Activated gamma-delta T cell treated with anti-CD3 and anti-CD28 coated beads, Interleukin-2, amount 50 U/mL, for 16 hours (primary cell): ENCODE measurements around the gene SLC25A46.
"Not testable (repeated sequence)": the region's sequence is repeated elsewhere in the genome, so short reads cannot be mapped to it uniquely, and the experiment has no call there.

Source experiments
- DNase-seq: peaks from one replicate; pipeline ENCODE4 v3.0.0-alpha.2; 2020; ENCODE audit warnings: low read depth

SLC25A46 gene

DNA sequence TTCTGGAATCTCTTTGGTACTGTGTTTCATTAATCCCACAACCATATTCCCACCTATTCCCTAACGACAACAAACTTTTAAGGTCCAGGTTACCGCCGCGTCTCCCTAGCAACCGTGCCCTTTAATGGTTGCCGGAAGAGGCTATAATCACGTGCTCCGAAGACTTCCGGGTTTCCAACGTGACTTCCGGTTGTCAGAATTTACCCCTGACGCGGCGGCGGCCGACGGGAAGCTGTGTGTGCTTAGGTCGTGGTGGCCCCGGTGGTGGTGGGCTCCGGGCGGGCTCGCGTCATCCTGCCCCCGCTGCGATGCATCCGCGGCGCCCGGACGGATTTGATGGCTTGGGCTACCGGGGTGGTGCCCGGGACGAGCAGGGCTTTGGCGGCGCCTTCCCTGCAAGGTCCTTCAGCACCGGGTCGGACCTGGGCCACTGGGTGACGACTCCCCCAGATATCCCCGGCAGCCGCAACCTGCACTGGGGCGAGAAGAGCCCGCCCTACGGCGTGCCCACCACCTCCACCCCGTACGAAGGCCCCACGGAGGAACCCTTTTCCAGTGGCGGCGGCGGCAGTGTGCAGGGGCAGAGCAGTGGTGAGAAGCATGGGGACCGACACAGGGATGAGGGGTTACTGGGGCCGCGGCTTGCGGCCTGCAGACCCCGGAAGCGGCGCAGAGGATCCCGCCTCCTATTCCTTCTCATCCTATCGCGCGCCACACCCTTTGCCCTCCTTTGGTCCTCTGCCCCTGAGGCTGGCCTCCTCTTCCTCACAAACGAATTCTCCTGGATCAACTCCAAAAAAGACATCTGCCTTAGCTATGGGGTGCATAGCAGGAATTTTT lies at the start of gene SLC25A46:
Gene SLC25A46, plus strand, starts transcription at position 196 of the 840 bp plus-strand sequence. Its CDS starts 113 bp downstream, at position 309.
- DNase-seq, result peak; percentile 79

DNA sequence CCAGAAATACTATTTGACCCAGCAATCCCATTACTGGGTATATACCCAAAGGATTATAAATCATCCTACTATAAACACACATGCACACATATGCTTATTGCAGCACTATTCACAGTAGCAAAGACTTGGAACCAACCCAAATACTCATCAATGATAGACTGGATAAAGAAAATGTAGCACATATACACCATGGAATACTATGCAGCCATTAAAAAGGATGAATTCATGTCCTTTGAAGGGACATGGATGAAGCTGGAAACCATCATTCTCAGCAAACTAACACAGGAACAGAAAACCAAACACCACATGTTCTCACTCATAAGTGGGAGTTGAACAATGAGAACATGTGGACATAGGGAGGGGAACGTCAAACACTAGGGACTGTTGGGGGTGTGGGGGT lies 48.2 kb upstream of the SLC25A46 start:
- not testable (repeated sequence) for DNase-seq

DNA sequence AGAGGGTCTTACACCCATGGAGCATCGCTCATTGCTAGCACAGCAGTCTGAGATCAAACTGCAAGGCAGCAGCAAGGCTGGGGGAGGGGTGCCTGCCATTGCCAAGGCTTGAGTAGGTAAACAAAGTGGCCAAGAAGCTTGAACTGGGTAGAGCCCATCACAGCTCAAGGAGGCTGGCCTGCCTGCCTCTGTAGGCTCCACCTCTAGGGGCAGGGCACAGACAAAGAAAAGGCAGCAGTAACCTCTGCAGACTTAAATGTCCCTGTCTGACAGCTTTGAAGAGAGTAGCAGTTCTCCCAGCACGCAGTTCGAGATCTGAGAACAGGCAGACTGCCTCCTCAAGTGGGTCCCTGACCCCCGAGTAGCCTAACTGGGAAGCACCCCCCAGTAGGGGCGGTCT lies 46.1 kb upstream of the SLC25A46 start:
- not testable (repeated sequence) for DNase-seq

DNA sequence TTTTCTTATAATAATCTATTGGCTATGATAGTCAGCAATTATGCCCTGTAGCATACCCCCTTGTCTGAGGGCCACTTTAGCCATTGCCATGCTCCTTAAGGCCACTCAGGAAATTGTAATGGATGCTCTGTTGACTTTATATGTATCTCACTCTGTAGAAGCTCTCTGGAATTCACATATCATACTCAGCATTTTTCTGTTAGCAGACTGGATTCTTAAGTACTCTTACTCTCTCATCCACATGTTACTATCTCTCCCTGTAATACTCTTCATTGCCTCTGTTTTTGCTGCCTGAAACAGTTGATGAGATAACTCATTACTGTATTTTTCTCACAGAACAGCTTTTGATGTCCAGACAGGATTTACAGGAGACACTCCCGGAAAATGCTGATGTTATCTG lies 36.5 kb upstream of the SLC25A46 start:
- no peak for DNase-seq

DNA sequence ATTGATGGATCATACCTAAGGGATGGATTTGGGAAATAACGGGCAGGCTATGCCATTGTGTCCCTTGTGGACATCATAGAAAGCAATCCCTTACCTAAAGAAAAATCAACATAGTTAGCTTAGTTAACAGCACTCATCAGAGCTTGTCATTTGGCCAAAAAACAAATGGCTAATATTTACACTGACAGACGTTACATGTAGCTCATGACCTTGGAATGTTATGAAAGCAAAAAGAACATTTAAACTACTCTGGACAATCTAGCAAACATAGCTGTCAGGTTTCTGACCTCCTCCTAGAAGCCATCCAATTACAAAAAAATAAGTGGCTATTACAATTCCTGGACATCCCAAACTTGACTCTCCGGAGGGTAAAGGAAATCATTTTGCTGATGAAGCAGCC lies 36.1 kb upstream of the SLC25A46 start:
- DNase-seq, result no peak

DNA sequence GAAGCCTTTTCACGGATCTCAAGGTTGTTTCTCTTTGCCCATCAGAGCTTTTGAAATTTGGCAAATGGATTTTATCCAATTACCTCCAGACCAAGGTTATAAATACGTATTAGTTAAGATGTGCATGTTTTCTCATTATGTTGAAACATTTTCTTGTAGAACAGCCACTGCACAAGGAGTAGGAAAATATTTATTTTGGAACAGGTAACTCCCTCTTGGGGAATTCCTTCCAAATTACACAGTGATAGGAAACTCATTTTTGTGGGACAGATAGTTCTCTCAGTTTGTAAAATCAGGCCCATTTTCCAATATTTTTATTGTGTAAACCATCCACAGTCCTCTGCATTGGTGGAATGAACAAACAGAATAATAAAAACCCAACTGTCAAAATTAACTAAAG lies 35.3 kb upstream of the SLC25A46 start:
- no peak for DNase-seq

DNA sequence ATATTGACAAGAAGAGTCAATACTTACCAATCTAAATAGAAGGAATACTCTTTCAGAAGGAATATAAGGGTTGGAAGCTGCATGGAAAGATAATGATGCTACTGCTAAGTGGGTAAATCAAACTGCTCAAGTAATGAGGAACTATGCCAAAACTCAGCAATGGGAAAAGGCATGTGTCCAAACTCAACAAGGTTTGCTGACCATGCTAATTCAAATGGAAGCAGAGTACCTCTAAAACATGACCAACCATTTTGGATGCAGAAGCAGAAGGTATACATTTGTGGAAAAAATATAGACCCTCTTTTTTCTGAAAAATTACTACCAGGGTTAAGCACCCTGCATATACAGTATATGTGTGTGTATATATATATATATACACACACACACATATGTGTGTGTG lies 33.5 kb upstream of the SLC25A46 start:
- no peak for DNase-seq

DNA sequence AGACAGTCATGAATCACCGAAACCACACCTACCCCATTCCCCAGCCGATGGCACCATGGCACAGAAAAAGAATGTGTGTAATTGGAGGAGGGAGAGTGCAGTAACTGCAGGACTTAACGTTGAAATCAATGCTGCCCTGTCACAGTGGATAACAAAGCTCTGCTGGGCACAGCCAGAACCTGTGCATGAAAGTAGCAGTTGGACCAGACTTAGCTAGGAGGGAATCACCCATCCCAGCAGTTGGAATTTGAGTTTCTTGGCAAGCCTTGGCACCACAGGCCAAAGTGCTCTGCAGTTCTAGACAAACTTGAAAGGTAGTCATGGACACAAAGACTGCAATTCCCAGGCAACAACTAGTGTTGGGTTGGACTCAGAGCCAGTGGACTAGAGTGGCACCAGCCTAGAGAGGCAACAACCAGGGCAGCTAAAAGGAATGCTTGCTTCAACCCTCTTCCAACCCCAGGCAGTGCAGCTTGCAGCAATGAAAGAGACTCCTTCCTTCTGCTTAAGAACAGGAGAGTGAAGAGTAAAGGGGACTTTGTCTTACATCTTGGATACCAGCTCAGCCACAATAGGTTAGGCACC lies 31.5 kb upstream of the SLC25A46 start:
- DNase-seq, result no peak

DNA sequence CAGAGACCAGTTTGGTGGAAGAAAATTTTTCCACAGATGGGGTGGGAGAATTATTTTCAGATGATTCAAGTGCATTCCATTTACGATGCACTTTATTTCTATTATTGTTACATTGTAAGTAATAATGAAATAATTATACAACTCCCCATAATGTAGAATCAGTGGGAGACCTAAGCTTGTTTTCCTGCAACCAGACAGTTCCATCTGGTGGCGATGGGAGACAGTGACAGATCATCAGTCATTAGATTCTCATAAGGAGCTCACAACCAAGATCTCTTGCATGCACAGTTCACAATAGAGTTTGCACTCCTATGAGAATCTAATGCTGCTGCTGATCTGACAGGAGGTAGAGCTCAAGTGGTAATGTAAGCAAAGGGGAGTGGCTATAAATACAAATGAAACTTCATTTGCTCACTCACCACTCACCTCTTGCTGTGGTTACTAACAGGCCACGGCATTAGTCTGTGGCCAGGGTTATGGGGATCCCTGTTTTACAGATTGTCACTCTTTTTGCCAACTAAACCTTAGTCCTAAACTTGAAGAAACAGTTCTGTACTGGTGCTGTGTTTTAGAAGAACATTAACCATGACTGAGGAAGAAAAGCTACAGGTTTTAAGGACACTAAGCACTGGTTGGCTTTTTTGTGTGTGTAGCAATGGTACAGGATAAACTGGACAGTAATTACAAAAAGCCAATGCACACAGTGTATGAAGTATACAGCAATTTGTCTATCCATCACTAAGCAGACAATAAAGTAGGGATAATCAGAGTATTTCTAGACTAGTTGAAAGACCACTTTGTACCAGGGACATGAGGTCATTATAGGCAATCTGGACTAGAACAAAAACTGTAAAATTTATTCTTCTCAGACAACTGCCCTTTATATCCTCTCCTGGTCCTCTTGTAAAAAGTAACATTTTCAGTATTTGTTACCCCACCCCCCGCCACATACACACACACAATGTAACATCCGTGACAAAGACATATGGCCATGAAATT lies 22.3 kb upstream of the SLC25A46 start:
- DNase-seq, result no peak

DNA sequence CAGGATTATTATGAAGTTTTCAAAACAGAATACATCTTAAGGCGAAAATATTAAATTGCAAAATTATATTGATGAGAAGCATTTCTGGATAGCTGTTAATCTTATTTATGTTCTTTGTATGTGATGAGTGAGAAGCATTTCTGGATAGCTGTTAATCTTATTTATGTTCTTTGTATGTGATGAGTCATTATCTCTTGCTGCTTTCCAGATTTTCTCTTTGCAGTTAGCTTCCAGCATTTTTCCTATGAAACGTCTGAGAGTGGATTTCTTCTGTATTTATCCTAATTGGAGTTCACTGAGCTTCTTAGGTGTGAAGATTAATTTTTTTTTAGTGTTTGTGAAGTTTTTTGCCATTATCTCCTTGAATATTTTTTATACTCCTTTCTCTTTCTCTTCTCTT lies 20.5 kb upstream of the SLC25A46 start:
- no peak for DNase-seq

DNA sequence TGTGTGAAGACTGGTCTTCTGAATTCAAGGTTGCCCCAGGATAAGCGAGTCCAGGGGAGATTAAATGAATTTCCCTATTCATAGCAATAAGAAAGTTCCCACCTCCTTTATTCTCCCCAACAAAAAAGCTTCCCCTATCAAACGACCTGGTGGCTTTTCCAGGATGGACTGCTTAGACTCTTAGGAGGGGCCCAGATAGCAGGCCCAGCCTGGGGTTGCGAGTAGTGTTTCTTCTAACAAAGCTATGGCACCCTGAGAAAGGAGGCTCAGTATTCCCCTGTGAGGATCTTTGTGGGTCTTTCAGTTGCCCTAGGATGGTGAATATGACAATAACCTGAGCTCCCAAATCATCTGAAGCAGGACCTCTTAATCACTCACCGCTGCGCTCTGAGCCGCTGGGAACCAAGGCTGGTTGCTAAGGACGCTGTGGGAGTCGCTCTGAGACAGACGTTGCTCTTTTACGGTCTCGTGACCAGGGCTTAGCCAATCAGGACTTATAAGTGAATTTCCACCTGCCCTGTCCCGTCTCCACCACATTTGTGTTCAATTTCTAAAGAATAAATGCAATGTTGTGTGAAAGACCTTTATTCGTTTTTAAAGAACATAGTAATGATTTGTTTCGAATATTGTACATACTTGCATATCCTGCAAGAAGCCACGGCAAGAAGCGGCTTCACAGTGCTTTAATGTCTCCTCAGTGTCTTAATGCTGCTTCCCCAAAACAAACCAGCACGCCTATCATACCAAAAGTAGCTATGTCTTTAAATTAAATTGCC lies 12.4 kb upstream of the SLC25A46 start, which contains the start of gene TMEM232:
Gene TMEM232, minus strand, starts transcription at position 423 of the 776 bp plus-strand sequence. CDS start 59,319 bp downstream, outside the sequence.
- DNase-seq, result peak; percentile 48

DNA sequence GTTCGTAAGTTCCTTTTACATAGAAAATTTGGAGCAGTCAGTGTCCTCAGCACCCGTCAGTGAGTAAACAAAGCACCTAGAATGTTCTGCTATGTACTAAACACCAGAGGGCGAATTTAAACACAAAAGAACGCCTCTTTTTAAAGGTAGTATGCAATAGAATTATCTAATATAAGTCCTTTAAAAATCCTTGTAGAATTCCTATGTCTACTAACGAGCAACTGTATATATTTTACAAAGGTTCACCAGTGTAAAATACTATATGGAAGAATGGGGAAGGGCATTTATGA lies 11.8 kb upstream of the SLC25A46 start:
- DNase-seq, result no peak

DNA sequence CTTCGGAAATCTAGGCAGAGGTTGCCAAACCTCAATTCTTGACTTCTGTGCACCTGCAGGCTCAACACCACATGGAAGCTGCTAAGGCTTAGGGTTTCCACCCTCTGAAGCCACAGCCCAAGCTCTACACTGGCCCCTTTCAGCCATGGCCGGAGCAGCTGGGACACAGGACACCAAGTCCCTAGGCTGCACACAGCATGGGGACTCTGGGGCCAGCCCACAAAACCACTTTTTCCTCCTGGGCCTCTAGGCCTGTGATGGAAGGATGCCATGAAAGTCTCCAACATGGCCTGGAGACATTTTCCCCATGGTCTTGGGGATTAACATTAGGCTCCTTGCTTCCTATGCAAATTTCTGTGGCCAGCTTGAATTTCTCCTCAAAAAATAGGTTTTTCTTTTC lies 7.3 kb upstream of the SLC25A46 start:
- DNase-seq, result not testable (repeated sequence)

DNA sequence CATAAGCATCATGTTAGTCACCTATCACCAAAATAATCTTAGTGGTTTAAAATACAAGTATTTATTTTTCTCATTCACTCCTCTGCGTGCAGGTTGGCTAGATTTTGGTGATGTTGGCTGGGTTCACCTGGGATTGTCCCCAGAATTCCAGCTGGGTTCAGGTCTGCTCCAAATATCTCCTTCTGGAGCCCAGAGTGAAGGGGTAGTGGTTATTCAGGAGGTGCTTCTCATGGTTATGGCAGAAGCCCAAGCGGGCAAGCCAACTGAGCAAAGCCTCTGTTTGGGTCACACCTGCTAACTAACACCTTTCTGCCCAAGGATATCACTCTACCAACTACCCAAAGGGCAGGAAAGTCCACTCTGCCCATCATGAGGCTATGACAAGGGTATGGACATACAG lies 4.7 kb upstream of the SLC25A46 start:
- no peak for DNase-seq

DNA sequence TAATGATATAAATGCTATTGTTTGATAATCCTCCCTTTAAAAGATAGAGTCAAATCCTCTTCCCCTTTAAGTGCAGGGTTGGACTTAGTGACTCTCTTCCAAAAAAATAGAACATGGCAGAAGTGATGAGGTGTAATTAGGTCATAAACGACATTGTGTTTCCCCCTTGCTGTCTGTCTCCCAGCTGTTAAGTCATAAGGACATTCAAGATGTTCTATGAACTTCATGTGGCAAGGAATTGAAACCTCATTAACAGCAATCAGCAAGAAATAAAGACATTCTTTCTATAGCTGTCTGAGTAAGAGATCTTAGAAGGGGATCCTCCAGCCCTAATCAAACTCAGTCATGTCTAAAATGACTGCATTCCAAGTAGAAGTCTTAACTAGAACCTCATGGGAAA lies 3.3 kb upstream of the SLC25A46 start:
- no peak for DNase-seq

DNA sequence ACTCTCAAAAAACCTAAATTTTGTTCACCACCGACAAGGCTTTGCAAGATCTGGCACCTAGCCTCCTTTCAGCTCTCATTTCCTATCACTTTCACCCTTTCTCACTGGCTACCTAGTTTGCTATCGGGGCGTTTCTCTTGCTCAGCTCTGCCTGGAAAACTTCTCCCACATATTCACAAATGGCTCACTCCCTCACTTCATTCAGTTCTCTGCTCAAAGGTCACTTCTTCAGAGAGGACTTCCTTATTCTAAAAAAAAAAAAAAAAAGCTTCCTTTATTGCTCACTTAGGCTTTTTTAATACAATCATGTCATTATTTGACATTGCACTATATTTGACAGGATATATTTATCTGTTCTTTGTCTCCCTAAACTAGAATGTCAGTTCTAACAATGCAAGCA lies 2.1 kb upstream of the SLC25A46 start:
- no peak for DNase-seq

DNA sequence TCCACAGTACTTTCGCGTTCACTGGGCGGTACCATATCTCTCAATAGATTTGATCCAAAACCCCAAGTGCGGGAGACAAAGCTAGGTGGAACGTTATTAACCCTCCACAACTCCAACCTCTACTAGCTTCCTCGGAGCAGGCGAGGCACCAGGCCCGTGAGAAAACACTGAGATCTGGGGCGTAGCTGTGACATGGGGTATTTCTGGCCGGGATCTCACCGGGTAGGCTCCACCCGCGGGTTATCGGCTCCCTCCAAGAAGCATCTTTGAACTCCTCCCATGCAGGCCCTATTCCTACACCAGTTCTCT lies 350 bp upstream of the SLC25A46 start:
- no peak for DNase-seq

DNA sequence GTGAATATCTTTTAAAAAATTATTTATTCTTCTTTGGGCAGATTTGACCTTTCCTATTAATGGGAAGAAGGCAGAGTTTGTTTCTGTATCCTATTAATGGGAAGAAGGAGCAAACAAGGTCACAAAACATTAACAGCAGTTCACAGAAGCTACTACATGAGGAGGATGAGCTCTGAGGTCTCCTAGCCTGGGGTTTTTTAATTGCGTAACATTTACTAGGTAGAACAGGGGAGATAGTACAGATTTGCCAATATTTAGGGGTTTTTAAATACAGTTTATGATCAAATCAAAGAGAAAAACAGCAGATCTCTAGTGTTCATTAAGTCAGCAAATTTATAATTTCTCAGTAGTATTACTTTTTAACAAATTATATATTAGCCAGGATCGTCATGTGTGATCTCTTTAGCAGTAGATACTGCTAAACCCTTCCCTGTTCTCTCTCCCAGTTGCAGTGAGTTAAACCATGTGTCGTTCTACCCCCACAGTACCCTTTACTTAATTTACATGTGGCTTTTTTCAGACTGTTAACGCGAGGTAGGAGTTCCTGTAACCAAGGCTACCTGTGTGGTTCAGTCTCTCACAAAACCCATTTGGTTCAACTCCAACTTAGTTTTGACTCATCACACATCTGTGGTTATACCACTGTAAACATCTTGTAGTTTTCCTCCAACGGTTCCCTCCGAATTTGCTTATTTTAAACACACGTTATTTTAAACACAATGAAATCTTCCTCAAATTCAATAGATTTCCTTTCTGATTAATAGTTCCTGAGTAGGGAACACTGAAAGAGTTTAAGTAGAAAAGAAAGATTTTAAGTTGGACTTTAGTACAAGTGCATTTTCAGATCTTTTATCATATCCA lies 13.3 kb downstream of the SLC25A46 start:
- DNase-seq, result peak; percentile 12

DNA sequence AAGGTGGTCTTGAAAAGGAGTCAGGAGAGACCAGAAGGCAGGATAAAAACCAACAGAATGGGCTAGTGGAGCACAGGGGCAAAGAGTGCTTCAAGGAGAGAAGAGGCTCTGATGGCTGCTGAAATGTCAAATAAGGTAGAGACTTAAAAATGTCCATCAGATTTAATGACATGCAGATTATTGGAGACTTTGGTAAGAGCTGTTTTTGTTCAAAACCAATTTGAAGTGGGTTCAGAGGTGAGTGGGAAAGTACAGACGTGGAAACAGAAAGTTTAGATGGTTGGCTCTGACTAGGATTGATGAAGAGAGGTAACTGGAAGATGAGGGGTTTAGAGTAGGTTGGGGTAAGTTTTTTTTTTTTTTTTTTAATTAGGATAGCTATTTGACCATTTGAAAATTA lies 14.1 kb downstream of the SLC25A46 start:
- no peak for DNase-seq

DNA sequence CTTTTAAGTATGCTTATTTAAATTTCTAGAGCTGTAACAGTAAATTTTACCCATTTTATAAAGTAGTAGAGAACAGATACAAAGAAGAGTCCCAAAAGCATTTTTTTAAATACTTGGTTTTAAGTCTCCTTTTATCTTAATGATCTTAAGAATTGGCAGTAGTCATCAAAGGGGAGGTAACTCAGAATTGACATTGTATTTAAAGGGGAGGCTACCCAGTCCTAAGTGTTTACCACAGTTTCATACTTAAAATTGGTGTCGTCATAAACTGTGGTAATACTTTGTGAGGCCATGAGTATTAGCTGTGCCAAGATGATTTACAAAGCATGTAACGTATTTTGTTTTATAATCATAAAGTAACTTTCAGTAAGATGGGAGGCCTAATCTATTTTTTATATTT lies 14.8 kb downstream of the SLC25A46 start:
- no peak for DNase-seq

DNA sequence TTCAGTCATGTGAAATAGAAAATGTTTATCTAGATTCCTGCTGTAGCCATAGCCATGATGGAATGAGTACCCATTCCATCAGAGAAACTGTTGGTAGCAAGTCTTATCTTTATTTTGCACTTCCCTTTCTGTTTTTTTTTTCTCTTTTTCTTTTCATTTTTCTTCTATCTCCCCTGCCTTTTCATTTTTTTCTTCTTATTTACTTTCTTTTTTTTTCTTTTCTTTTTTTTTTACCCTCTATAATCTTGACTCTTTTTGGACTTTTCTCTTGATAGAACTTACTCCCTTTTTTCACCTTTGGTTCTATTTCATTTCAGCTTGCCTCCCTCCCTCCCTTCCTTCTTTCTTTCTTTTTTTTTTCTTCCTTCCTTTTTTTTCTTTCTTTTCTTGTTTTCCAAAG lies 15.4 kb downstream of the SLC25A46 start:
- DNase-seq, result no peak
